RPMI8226 (cell line): ENCODE measurements around the gene NOTCH2.
"Not testable (repeated sequence)": the region's sequence is repeated elsewhere in the genome, so short reads cannot be mapped to it uniquely, and the experiment has no call there.

Experiments
- DNase-seq: peaks from one replicate; pipeline ENCODE4 v3.0.0-alpha.2; 2015

The NOTCH2 gene

DNA sequence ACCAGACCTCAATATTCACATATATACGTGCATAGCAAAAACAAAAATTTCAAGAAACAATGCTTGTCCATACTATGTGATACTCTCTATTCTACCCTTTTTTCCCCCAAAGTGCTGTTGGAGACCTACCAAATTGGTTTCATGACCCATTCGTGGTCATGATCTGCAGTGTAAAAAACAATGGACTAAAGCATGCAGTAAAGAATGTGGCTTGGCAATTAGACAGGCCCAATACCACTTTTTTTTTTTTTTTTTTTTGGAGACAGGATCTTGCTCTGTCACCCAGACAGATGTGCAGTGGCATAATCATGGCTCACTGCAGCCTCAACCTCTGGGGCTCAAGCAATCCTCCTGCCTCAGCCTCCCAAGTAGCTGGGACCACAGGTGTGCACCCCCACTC is 21.3 kb downstream of the NOTCH2 start:
- DNase-seq, result not testable (repeated sequence)

DNA sequence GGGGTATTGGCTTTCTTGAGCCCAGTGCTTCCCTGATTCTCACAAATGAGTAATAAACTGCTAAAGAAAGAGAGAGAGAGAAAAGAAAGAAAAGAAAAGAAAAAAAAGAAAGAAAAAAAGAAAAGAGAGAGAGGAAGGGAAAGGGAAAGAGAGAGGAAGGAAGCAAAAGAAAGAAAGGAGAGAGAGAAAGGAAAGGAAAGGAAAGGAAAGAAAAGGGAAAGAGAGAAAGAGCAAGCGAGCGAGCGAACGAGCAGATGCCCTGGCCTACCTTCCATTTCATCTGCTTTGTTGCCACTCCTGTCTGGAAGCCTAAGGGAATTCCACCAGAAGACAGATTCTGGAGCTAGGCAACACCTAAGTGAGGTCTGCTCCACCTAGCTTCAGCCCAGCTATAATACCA is 27.7 kb downstream of the NOTCH2 start:
- DNase-seq, result not testable (repeated sequence)

- not testable (repeated sequence) for DNase-seq
Observed at GRCh38 chr1:120032253-120032652, 37.2 kb downstream of the NOTCH2 start.

- not testable (repeated sequence) for DNase-seq
Observed at GRCh38 chr1:120023791-120024190, 45.7 kb downstream of the NOTCH2 start.

GRCh38 chr1:120014978-120015377 is 54.5 kb downstream of the NOTCH2 start:
- not testable (repeated sequence) for DNase-seq

- not testable (repeated sequence) for DNase-seq
Observed at GRCh38 chr1:120008320-120008719, 61.1 kb downstream of the NOTCH2 start.

DNA sequence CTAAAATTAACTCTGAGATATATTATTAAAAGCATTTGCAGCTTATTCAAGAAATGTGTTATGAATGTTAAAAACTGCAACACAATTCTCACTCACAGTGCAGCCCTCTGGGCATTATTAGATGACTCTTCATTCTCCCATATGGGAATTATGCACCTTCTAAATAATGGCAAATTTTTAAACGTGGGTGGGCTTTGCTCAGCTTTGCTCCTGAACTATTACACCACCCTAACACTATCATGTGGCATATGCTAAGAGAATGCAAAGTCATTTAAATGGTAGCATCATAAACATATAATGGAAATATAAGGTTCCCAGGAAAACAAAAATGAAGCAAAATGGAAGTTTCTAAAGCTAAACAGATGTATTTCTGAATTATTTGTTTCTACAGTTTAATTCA is 61.6 kb downstream of the NOTCH2 start:
- DNase-seq, result not testable (repeated sequence)

GRCh38 chr1:120001035-120001434 is 68.4 kb downstream of the NOTCH2 start:
- DNase-seq, result not testable (repeated sequence)

DNA sequence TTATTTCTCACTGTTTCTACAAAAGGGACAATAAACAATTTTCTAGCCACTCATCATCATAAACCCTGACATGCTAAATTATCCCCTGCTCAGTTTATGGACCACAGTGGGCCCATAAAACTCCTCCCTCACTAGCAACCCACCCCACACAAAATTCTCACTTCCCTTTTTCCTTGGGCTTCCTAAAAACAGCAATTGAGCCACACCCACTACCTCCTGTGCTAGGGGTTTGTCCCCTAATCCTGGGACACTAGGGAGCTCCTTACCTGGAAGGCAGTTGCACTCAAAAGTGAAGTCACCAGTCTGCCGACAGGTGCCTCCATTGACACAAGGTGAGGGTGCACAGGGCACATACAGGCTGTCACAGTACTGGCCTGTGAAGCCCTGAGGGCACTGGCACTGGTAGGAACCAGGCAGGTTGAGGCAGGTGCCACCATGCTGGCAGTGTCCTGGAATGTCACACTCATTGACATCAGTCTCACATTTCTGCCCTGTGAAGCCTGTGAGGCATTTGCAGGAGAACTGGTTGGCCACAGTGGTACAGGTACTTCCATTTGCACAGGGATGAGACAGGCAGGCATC is 72.6 kb downstream of the NOTCH2 start:
- peak; percentile 27 for DNase-seq

DNA sequence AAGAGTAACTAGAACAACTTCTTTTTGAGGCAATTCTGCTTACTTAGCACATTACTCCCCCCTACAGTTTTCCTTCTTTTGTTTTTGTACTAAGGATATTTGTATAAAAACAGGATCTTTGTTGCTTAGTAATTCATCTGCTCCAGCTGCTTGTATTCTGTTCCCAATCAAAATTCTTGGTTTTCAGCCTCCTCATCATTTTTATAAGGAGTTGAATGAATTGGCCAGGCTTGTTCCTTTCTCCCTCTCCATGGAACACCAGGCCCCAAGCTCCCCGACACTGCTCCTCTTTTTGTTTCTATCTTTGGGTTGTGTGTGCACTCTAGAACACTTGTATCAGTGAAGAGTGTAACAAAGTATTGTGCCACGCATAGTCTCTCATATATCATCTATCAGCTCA is 73.5 kb downstream of the NOTCH2 start:
- DNase-seq, result not testable (repeated sequence)

DNA sequence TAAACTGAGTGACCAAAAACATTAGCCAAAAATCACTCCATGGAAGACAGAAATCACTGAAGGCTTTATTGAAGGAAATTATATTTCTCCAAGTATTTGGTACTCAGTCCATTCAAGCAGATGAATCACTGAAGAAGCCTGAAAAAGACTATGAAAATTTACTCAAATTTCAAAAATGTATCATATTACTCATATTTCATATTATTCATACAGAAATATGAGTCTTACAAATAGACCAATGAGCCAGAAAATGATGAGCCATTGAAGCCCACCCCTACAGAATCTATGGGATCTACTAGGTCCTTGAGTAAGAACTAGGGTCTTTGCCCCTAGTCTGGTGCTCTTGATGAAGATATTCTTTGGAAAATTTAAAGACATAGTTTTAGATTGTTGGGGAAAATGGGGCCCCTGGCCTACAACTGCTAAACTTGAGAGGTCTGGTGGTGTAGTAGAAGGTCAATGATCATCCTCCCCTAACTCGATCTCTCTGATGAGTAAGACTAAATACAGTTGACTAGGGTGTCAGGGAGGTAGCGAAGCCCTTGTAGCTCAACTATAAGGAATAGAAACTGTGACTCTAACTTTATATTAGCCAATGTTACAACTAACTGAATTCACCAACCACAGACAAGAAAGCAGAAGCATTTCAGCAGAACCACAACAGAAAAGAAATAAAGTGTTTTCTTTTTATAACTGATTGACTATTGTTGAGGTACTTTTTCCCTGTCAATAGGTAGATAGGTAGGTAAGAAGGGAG is 81.0 kb downstream of the NOTCH2 start:
- DNase-seq, result no peak

- DNase-seq, result no peak
Observed at GRCh38 chr1:119987686-119988085, 81.8 kb downstream of the NOTCH2 start.

- DNase-seq, result no peak
Observed at GRCh38 chr1:119987112-119987511, 82.3 kb downstream of the NOTCH2 start.

DNA sequence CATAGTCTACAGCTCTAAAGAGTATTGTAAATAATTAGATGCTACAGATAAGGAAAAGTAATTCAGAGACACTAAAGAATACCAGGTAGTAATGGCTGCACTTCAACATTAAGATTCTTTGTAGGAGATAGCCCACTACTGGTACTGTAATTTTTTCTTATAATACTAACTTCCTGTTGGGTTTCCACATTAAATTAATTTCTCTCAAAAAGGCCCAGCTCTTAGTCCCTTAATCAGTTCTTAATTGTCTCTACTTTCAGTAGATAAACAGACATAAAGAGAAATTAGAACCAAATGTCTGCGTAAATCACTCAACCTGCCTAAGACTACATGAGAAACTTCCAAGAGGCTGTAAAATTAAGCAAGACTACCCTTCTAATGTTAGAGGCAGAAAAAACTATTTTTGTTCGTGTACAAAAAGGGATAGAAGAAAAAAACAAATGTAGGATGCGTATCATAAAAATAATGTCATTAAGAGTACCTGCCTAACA is 83.4 kb downstream of the NOTCH2 start:
- DNase-seq, result no peak

- no peak for DNase-seq
Observed at GRCh38 chr1:119984771-119985170, 84.7 kb downstream of the NOTCH2 start.

DNA sequence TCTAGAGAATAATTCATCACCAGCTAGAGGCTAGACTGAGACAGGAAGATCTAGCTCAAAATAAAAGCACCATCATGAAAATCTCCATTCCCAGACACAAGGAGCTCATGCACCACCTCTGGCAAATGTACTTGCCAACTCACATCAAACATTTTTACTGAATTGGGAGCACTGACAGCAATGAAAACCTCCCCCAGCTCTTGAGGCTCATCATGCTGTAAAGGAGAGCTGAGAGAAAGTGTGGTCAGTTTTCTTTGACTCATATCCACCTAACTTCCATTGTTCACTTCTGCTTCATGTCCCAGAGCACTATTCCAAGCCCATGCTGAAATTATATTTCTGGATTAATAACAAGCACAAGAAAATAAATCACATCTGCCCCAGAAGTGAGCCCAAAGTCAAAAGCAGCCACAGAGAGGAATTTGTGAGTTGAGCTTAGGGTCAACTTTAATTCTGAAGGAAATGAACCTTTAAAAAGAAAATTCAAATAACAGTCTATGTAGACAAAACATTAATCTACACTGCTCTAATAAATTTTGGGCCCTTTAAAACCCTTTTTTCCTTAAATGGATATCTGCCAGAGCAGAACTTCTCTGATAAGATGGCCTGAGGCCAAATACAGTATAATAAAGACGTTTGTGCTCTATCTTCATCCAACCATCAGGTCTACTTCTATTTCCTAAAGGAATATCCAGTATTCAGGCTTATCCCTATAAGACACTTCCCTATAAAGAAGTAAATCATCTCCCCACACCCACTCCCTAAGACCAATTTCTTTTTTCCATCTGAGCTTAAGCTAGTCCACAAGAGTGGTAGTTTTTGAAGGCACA is 87.3 kb downstream of the NOTCH2 start:
- no peak for DNase-seq

- DNase-seq, result no peak
Observed at GRCh38 chr1:119981496-119981895, 88.0 kb downstream of the NOTCH2 start.

DNA sequence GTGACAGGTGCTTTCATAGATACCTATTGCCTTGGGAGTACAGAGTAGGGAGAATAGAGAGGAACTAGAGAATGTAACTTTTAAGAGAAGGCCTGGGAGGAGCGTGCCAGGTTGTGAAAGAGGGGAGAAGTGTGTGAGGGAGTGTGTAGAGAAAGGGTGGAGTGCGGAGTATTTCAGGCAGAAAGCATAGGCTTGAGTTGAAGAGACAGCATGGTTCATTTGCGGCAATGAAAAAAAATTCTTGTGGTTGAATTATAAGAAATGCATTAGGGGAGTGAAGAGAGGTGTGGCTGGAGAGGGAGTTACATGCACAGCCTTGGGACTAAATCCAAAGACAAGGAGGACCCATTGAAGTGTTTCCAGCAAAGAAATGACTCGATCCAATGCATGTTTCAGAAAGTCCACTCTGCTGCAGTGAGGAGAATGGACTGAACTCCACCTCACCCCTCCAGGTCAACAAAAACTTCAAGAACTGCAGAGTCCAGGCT is 91.4 kb downstream of the NOTCH2 start:
- DNase-seq, result no peak

GRCh38 chr1:119977113-119977736 is 92.2 kb downstream of the NOTCH2 start:
- DNase-seq, result not testable (repeated sequence)

DNA sequence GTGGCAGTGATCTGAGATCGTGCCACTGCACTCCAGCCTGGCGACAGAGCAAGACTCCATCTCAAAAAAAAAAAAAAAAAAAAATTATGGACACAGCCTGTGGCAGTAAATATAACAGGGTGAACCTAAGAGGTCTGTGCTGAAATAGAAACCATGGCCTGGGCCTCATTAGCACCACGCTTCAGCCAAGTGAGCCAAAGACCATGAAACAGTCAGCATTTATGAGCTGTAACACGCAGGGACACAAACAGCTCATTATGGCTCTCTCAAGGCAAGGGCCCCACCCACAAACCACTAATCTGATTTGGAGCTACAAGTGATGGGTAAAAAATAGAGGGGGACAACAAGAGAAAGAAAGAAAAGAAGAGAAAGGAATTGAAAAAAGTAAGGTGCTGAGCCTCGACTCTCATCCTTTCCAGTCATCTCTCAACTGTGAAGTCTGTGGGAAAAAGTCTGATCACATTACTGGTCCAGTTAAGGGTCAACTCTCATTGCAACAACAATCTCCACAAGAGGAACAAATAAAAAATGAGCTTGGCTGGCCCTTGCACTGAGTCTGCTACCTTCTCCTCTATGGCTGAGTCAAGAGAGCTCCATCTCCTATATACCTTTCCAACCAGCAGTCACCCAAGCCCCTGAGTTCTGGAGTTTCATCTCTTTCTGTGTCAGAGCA is 93.7 kb downstream of the NOTCH2 start:
- DNase-seq, result not testable (repeated sequence)

GRCh38 chr1:119975006-119975405 is 94.5 kb downstream of the NOTCH2 start:
- DNase-seq, result no peak

DNA sequence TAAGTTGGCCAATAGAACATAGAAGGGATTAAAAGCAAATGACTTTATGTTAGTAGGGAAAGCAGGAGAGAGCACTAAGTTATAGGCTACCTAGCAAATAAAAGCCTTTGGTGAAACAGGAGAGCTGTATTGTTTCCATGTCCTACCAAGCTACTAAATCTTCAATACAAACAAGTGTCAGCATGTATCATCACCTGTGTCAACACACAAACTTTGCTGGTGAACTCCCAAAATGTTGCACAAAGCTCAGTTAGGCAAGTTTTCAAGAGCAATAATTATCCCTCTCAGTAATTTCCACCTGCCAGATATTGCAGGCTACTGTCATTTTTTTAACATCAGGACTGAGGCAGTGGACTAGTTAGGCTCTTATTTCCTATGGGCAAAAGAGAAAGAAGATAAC is 95.4 kb downstream of the NOTCH2 start:
- DNase-seq, result no peak
